Tibial nerve (tissue), 4 donors: ENCODE measurements around the gene NCAM2.

Experiments
- EP300 ChIP-seq, 2 donors: sonication (generic); formaldehyde crosslinking; IDR thresholded peaks; one replicate each; pipeline ENCODE4 v1.6.1; 2017; ENCODE audit warnings: antibody characterized with exemption in 2 of 2, mild to moderate bottlenecking in 1 of 2
- POLR2A ChIP-seq, 2 donors: fragments of 450-650 bp; IDR thresholded peaks; one replicate each; pipeline ENCODE4 v1.6.1; 2017; ENCODE audit warnings: antibody characterized with exemption in 2 of 2, mild to moderate bottlenecking in 2 of 2, moderate library complexity in 2 of 2
- TF ChIP-seq, protein P1 (sequence below), 5 experiments: fragments of 200-600 bp in 3 of 5; fragments of 450-650 bp in 2 of 5; sonication (generic) in 3 of 5; IDR thresholded peaks; one replicate each; pipeline ENCODE4 v1.5.1; 2016 to 2019; ENCODE audit warnings: antibody characterized with exemption in 5 of 5, mild to moderate bottlenecking in 3 of 5, moderate library complexity in 2 of 5

DNA sequence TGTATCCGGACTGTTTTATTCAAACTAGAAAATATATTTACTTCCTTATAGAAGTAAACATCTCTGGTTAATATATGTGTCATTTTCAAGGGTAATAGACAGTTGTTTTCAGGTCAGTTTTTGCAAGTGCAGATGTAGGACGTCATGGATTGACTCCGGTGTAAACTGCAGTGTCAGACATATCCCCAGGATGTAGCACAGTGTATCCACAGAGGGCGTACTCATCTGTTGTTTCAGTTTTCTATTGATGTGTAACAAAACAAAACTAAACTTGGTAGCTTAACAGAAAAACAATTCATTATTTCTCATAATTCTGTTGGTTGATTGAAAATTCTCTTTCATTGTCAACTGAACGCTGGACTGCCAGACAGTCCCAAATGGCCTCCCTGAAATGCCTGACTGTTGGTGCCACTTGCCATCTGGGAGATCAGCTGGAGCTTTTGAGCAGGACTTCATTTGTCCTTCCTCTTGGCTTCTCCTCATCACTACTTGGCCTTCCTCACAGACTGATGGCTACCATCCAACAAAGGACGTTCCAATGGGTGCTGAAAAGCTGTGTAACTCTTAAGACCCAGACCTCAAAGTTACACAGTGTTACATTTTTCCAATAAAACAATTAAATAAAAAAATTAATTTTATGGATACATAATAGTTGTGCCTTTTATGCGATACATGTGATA, 181.6 kb downstream of the NCAM2 start:
- TF ChIP-seq, protein P1, sequence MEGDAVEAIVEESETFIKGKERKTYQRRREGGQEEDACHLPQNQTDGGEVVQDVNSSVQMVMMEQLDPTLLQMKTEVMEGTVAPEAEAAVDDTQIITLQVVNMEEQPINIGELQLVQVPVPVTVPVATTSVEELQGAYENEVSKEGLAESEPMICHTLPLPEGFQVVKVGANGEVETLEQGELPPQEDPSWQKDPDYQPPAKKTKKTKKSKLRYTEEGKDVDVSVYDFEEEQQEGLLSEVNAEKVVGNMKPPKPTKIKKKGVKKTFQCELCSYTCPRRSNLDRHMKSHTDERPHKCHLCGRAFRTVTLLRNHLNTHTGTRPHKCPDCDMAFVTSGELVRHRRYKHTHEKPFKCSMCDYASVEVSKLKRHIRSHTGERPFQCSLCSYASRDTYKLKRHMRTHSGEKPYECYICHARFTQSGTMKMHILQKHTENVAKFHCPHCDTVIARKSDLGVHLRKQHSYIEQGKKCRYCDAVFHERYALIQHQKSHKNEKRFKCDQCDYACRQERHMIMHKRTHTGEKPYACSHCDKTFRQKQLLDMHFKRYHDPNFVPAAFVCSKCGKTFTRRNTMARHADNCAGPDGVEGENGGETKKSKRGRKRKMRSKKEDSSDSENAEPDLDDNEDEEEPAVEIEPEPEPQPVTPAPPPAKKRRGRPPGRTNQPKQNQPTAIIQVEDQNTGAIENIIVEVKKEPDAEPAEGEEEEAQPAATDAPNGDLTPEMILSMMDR (IDR thresholded peaks at IDR 0.05) = no peak
- TF ChIP-seq POLR2A (IDR thresholded peaks at IDR 0.05) (no peak), EP300 (IDR thresholded peaks at IDR 0.05) (no peak)
